ENCODE measurements around the gene EVA1C. TPM values are rescaled to one million over a fixed set of nuclear protein-coding genes. Genes with fewer than 3 reads are reported as not detected.

Gene EVA1C
- total and polyA plus RNA-seq, 3 donors from 2014 or later: 28.4 to 47.0 (median 44.2) TPM

DNA sequence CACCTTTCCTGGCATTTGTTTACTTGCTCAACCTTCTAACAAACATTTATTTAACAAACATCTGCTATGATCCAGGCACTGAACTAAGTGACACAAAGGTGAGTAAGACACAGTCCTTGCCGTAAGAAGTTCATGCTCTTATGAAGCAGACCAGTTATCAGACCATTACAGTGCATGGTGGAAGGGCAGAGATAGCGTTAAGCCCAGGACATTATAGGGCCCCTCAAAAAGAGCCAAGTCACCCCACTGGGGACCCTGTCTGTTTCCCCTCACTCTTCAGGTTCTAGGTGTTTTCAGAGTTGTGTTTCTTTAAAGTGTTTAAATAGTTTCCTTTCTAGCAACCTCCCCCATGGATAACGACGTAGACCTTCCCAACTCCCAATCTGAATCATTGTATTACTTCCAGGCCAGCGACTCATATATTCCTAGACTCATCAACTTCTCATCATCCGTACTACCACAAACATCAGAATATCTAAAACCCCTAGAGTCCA, 133.5 kb downstream of the EVA1C start:
- no peaks in the 10 kb centered on the region for H3K4me1 ChIP-seq
- 82% methylated on average over 6 of the region's 6 CpGs for WGBS, 2 donors
- intact Hi-C loops (cut with DNase I; ENCODE audit: low total_unique reads): no loop called here
- no peak for TF ChIP-seq POLR2A (IDR thresholded peaks at IDR 0.05)
- TF ChIP-seq, protein P1, sequence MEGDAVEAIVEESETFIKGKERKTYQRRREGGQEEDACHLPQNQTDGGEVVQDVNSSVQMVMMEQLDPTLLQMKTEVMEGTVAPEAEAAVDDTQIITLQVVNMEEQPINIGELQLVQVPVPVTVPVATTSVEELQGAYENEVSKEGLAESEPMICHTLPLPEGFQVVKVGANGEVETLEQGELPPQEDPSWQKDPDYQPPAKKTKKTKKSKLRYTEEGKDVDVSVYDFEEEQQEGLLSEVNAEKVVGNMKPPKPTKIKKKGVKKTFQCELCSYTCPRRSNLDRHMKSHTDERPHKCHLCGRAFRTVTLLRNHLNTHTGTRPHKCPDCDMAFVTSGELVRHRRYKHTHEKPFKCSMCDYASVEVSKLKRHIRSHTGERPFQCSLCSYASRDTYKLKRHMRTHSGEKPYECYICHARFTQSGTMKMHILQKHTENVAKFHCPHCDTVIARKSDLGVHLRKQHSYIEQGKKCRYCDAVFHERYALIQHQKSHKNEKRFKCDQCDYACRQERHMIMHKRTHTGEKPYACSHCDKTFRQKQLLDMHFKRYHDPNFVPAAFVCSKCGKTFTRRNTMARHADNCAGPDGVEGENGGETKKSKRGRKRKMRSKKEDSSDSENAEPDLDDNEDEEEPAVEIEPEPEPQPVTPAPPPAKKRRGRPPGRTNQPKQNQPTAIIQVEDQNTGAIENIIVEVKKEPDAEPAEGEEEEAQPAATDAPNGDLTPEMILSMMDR (IDR thresholded peaks at IDR 0.05): no peak
- no peak overlapping the region for H3K4me3 ChIP-seq
- H3K27me3 ChIP-seq: no peaks in the 10 kb centered on the region
- H3K9me3 ChIP-seq: no peaks in the 10 kb centered on the region
- no peak overlapping the region for H3K27ac ChIP-seq
- DNase-seq: no peak
- no peaks in the 10 kb centered on the region for H3K36me3 ChIP-seq (ENCODE audit: low read depth, missing control alignments)

DNA sequence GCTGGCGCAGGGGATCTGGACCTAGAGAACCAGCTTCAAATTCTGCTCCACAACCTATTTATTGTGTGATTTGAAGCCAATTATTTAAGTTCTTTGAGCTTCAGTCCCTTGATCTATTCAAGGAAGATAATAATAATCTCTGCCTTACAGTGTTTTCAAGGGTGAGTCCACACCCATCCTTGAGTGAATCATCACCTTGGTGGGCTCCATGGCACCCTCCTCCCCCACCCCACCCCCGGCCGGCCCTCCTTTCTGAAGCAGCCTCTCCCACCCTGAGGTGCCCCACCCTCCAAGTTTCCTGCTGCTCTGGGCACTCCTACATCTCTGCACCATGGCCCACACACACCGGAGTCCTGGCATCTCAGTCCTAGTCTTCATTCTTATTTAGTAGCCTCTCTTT, 134.5 kb downstream of the EVA1C start:
- intact Hi-C loops (cut with DNase I; ENCODE audit: low total_unique reads): no loop called here
- 94 to 96% methylated on average over 4 of the region's 4 CpGs for WGBS, 2 donors
- TF ChIP-seq POLR2A (IDR thresholded peaks at IDR 0.05): no peak
- TF ChIP-seq, protein P1 (IDR thresholded peaks at IDR 0.05): no peak
- no peaks in the 10 kb centered on the region for H3K4me1 ChIP-seq
- H3K27ac ChIP-seq: no peak overlapping the region
- DNase-seq: no peak
- no peak overlapping the region for H3K4me3 ChIP-seq
- H3K36me3 ChIP-seq (ENCODE audit: low read depth, missing control alignments): no peaks in the 10 kb centered on the region
- H3K9me3 ChIP-seq: no peaks in the 10 kb centered on the region
- H3K27me3 ChIP-seq: no peaks in the 10 kb centered on the region

DNA sequence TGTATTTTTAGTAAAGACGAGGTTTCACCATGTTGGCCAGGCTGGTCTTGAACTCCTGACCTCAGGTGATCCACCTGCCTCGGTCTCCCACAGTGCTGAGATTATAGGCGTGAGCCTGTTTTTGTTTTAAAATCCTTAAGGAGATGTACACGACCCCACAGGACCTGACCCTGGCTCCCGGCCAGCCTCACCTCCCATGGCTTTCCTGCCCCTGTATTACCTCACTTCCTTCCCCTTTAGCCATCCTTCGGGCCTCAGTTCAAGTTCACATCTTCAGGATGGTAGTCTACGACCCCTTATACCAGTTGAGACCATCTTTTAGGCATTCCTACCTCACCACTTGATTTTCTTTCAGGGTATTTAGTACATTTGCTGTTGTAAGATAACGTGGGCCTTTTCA, 136.5 kb downstream of the EVA1C start:
- Histone ChIP-seq H3K27me3 (no peaks in the 10 kb centered on the region), H3K4me1 (no peaks in the 10 kb centered on the region), H3K27ac (no peak overlapping the region), H3K4me3 (no peak overlapping the region), H3K9me3 (no peaks in the 10 kb centered on the region), H3K36me3 (ENCODE audit: low read depth, missing control alignments) (no peaks in the 10 kb centered on the region)
- 69 to 89% methylated on average over 8 of the region's 8 CpGs for WGBS, 2 donors
- intact Hi-C loops (cut with DNase I; ENCODE audit: low total_unique reads): no loop called here
- DNase-seq: no peak
- no peak for TF ChIP-seq POLR2A (IDR thresholded peaks at IDR 0.05)
- TF ChIP-seq, protein P1 (IDR thresholded peaks at IDR 0.05): no peak

DNA sequence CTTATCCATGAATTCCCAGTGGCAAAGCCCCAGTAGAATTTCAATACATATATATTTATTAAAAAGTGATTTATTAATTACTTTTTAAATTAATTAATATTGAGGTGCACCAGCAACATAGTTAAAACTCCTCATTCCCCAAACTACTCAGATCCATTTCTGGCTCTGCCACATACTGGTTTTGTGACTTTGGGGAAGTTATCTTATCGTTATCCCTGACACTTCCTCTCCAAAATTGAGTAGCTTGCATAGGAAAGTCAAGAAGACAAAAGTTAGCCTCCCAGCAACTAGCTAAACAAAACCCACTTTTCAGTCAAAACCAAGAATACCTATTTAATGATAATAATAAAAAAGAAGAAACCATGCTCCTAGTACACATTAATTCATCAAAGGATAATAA, 136.9 kb downstream of the EVA1C start:
- Histone ChIP-seq H3K27ac (no peak overlapping the region), H3K9me3 (no peaks in the 10 kb centered on the region), H3K4me1 (no peaks in the 10 kb centered on the region), H3K4me3 (no peak overlapping the region), H3K27me3 (no peaks in the 10 kb centered on the region), H3K36me3 (ENCODE audit: low read depth, missing control alignments) (no peaks in the 10 kb centered on the region)
- no peak for DNase-seq
- TF ChIP-seq POLR2A (IDR thresholded peaks at IDR 0.05): no peak
- TF ChIP-seq, protein P1 (IDR thresholded peaks at IDR 0.05): no peak
- WGBS, 2 donors: 77 to 81% methylated on average over 1 of the region's 1 CpG
- intact Hi-C loops (cut with DNase I; ENCODE audit: low total_unique reads): no loop called here

DNA sequence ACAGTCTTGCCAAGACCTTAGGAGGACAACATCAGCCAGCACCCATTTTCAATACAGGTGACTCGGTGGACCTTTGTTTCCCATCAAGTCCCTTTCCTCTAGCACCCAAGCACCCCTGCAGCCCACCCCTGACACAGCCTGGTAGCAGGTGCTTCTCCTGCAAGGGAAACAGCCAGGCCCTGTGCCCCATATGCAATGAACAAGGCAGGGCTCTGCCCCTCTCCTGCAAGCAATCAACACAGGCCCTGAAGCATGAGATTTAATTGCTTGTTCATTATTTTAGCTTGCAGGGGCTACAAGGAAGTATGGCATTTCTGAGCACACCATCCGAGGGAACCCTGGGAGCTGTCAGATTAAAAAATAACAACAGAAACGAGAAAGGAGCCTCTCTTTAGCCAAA, 137.4 kb downstream of the EVA1C start:
- Histone ChIP-seq H3K27ac (no peak overlapping the region), H3K4me3 (no peak overlapping the region), H3K27me3 (no peaks in the 10 kb centered on the region), H3K4me1 (no peaks in the 10 kb centered on the region), H3K36me3 (ENCODE audit: low read depth, missing control alignments) (no peaks in the 10 kb centered on the region), H3K9me3 (no peaks in the 10 kb centered on the region)
- intact Hi-C loops (cut with DNase I; ENCODE audit: low total_unique reads): no loop called here
- TF ChIP-seq, protein P1 (IDR thresholded peaks at IDR 0.05): no peak
- DNase-seq: no peak
- WGBS, 2 donors: 80 to 91% methylated on average over 3 of the region's 3 CpGs
